Measurements from ENCODE around the gene KXD1. TPM values are rescaled to one million over a fixed set of nuclear protein-coding genes. Genes with fewer than 3 reads are reported as not detected.

KXD1 gene
- total RNA-seq, 1 experiment from 2014 or later = 138 TPM

DNA sequence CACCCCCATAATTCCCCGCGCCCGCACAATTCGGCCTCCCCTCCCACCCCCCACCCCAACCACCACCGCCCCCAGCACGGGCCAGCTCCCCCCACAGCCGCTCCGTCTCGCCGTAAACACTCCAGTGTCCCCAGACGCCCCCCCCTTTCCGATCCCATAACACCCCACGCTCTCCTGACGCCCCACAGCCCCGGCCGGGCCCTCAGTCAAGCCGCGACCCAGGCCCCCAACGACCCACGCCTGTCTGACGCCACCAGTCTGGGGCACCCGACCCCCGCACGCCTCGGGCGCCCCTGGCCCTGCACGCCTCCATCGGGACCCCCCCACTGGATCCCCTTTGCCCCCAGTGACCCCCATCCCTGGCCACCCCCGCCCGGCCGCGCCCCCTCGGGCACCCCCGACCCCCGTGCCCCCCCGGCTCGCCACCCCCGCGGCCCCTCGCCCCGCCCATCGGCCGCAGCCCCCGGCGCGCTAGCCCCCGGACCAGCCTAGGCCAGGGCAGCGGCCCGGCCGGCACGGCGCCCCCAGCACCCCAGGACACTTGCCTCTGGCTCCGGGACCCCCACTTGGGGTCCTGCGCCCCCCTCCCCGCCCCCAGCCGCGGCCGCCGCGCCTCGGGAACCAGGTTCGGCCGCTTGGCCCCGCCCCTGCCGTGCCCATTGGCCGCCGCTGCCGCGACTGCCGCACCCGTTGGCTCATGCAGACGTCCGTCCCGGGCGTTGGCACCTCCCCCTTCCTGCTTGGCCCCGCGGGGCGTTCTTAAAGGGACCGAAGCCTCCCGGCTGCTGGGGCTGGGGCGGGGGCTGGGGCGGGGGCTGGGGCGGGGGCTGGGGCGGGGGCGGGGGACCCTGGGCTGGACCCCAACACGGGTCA, 14.5 kb upstream of the KXD1 start, which contains the start of gene FKBP8:
Gene FKBP8, minus strand, starts transcription at position 633 of the 873 bp plus-strand sequence. CDS start 1,603 bp downstream, outside the sequence.
- 0 out of 2 replicates have a peak, but pooled peaks cover 1% of the 10 kb centered on the region for H3K27me3 Mint-ChIP-seq (ENCODE audit: low read depth)
- no peaks in the 10 kb centered on the region for H4K20me1 ChIP-seq (ENCODE audit: control insufficient read depth, insufficient read depth, insufficient read length)
- H3K9ac ChIP-seq (ENCODE audit: extremely low read depth, insufficient read length, low read length) = peak within 1 kb of the TSS; percentile 78
- H3K27me3 ChIP-seq (ENCODE audit: insufficient read depth, low read length) = no peaks in the 10 kb centered on the region
- DNase-seq = peak; percentile 93
- TF ChIP-seq, protein P1, sequence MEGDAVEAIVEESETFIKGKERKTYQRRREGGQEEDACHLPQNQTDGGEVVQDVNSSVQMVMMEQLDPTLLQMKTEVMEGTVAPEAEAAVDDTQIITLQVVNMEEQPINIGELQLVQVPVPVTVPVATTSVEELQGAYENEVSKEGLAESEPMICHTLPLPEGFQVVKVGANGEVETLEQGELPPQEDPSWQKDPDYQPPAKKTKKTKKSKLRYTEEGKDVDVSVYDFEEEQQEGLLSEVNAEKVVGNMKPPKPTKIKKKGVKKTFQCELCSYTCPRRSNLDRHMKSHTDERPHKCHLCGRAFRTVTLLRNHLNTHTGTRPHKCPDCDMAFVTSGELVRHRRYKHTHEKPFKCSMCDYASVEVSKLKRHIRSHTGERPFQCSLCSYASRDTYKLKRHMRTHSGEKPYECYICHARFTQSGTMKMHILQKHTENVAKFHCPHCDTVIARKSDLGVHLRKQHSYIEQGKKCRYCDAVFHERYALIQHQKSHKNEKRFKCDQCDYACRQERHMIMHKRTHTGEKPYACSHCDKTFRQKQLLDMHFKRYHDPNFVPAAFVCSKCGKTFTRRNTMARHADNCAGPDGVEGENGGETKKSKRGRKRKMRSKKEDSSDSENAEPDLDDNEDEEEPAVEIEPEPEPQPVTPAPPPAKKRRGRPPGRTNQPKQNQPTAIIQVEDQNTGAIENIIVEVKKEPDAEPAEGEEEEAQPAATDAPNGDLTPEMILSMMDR (conservative IDR thresholded peaks at IDR 0.05) = no peak
- no peak within 1 kb of the TSS for H2BK120ac ChIP-seq (ENCODE audit: low read depth, low read length, poor library complexity, severe bottlenecking)
- H3K79me1 ChIP-seq (ENCODE audit: insufficient read depth, low read depth, low read length, poor library complexity, severe bottlenecking) = peaks cover 3% of the 10 kb centered on the region
- H3K9me3 ChIP-seq (ENCODE audit: control insufficient read depth, low read depth, low read length) = no peaks in the 10 kb centered on the region
- no peak within 1 kb of the TSS for H2BK15ac ChIP-seq (ENCODE audit: low read depth, low read length)
- no peak within 1 kb of the TSS for H4K8ac ChIP-seq (replicated peaks; ENCODE audit: insufficient read length, low read depth, low read length)
- H3K23me2 ChIP-seq (ENCODE audit: insufficient read length, low read depth, low read length, poor library complexity, severe bottlenecking) = peaks cover 8% of the 10 kb centered on the region
- H2AFZ ChIP-seq (ENCODE audit: low read length) = no peak within 1 kb of the TSS
- peaks cover 13 to 36% (median 33%) of the 10 kb centered on the region in 3 experiments; a peak in 6 of 7 replicates for H3K36me3 Mint-ChIP-seq (ENCODE audit: insufficient read depth in 1 of 3, low read depth in 3 of 3)
- H4K5ac ChIP-seq (ENCODE audit: insufficient read length, low read depth, low read length) = no peak within 1 kb of the TSS
- no peak within 1 kb of the TSS for H2AK5ac ChIP-seq (ENCODE audit: insufficient read length, low read length)
- H3K4ac ChIP-seq (ENCODE audit: low read depth, low read length) = no peak within 1 kb of the TSS
- peak within 1 kb of the TSS; percentile 87 for H3K4me2 ChIP-seq (ENCODE audit: insufficient read depth, insufficient read length, low read length)
- H2BK12ac ChIP-seq (ENCODE audit: insufficient read length, low read depth, low read length) = no peak within 1 kb of the TSS
- H3K27ac ChIP-seq (ENCODE audit: insufficient read length, low read depth, low read length) = no peak within 1 kb of the TSS
- peaks cover 12% of the 10 kb centered on the region in 2 experiments for H3K4me1 Mint-ChIP-seq
- H3K18ac ChIP-seq (ENCODE audit: insufficient read length, low read depth, low read length) = peak within 1 kb of the TSS; percentile 29
- H3K9me3 Mint-ChIP-seq = no peaks in the 10 kb centered on the region
- H3K23ac ChIP-seq (ENCODE audit: insufficient read length, low read depth, low read length) = no peak within 1 kb of the TSS
- no peaks in the 10 kb centered on the region for H3K79me2 ChIP-seq (ENCODE audit: insufficient read depth, low read length)
- peak within 1 kb of the TSS; percentile 53 for H3K14ac ChIP-seq (ENCODE audit: insufficient read depth, low read length)
- H3T11ph ChIP-seq (ENCODE audit: low read length) = no peak within 1 kb of the TSS
- H3K56ac ChIP-seq (ENCODE audit: insufficient read length, low read depth, low read length) = no peak within 1 kb of the TSS
- WGBS (ENCODE audit: extremely low coverage, insufficient read length, low lambda C conversion rate) = no CpG with 5 or more reads among the region's 86 CpGs
- no peak within 1 kb of the TSS for H2BK20ac ChIP-seq (ENCODE audit: low read depth, low read length, poor library complexity, severe bottlenecking)
- H4K91ac ChIP-seq (ENCODE audit: insufficient read length, low read depth, low read length) = no peak within 1 kb of the TSS
- 0 out of 2 replicates have a peak, but pooled peaks cover 2% of the 10 kb centered on the region for H3K4me1 ChIP-seq (ENCODE audit: insufficient read depth, low read length)
- H2BK5ac ChIP-seq (ENCODE audit: insufficient read length, low read length) = no peak within 1 kb of the TSS
- H3K27ac Mint-ChIP-seq = peak within 1 kb of the TSS; percentile 92 to 96 (median 93); a peak in 6 of 7 replicates
- H3K4me3 Mint-ChIP-seq = peak within 1 kb of the TSS; percentile 80 to 88
